ENCODE measurements around the gene LLCFC1. TPM values are rescaled to one million over a fixed set of nuclear protein-coding genes. Genes with fewer than 3 reads are reported as not detected.

Gene LLCFC1
- total and polyA plus RNA-seq, 2 experiments from 2014 or later, result not detected

- Histone ChIP-seq H3K27me3 (no peaks in the 10 kb centered on the region), H3K36me3 (no peaks in the 10 kb centered on the region), H3K27ac (no peak overlapping the region), H3K4me3 (no peak overlapping the region), H3K4me1 (ENCODE audit: low read depth) (no peaks in the 10 kb centered on the region), H3K9me3 (ENCODE audit: low read depth) (no peaks in the 10 kb centered on the region)
- no peak for DNase-seq (ENCODE audit: low read depth in 1 of 2, low spot score in 1 of 2)
- no peak for TF ChIP-seq CTCF (IDR thresholded peaks at IDR 0.05; ENCODE audit: low read depth, low read length)
Observed at GRCh38 chr7:142894112-142894984, 44.9 kb upstream of the LLCFC1 start.

- no peak for TF ChIP-seq CTCF (IDR thresholded peaks at IDR 0.05; ENCODE audit: low read depth, low read length)
- no peaks in the 10 kb centered on the region for H3K9me3 ChIP-seq (ENCODE audit: low read depth)
- H3K27ac ChIP-seq, result no peak overlapping the region
- H3K36me3 ChIP-seq, result no peaks in the 10 kb centered on the region
- no peaks in the 10 kb centered on the region for H3K4me1 ChIP-seq (ENCODE audit: low read depth)
- no peaks in the 10 kb centered on the region for H3K27me3 ChIP-seq
- no peak overlapping the region for H3K4me3 ChIP-seq
- no peak for DNase-seq (ENCODE audit: low read depth in 1 of 2, low spot score in 1 of 2)
Observed at GRCh38 chr7:142894985-142895593, 44.2 kb upstream of the LLCFC1 start.

GRCh38 chr7:142896151-142896550, 43.1 kb upstream of the LLCFC1 start:
- Histone ChIP-seq H3K4me1 (ENCODE audit: low read depth) (no peaks in the 10 kb centered on the region), H3K36me3 (no peaks in the 10 kb centered on the region), H3K9me3 (ENCODE audit: low read depth) (no peaks in the 10 kb centered on the region), H3K27ac (no peak overlapping the region), H3K4me3 (no peak overlapping the region), H3K27me3 (no peaks in the 10 kb centered on the region)
- TF ChIP-seq CTCF (IDR thresholded peaks at IDR 0.05; ENCODE audit: low read depth, low read length), result no peak
- no peak for DNase-seq (ENCODE audit: low read depth in 1 of 2, low spot score in 1 of 2)

- Histone ChIP-seq H3K9me3 (ENCODE audit: low read depth) (no peaks in the 10 kb centered on the region), H3K27me3 (no peaks in the 10 kb centered on the region), H3K36me3 (no peaks in the 10 kb centered on the region), H3K4me3 (no peak overlapping the region), H3K4me1 (ENCODE audit: low read depth) (no peaks in the 10 kb centered on the region), H3K27ac (no peak overlapping the region)
- no peak for TF ChIP-seq CTCF (IDR thresholded peaks at IDR 0.05; ENCODE audit: low read depth, low read length)
- DNase-seq (ENCODE audit: low read depth in 1 of 2, low spot score in 1 of 2), result no peak
Observed at GRCh38 chr7:142896741-142897379, 42.4 kb upstream of the LLCFC1 start.

DNA sequence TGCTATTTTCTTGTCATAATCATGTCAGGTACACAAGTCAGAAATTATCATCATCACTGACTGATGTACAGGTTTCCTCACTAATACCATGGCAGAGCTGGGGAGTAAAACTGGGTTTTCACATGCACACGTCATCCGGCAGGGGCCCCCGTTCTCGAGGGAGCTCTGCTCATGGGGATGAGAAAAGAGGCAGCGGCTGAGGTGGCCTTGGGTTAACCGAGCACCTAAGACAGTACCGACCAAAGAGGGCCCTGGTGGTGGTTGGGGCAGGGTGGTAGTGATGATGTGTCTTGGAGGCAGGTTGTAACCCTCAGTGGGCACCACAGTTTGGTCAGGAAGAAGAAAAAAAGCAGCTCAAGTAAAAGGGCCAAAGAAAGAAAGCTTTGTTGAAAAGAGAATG, 41.6 kb upstream of the LLCFC1 start:
- no peak overlapping the region for H3K27ac ChIP-seq
- DNase-seq (ENCODE audit: low read depth in 1 of 2, low spot score in 1 of 2), result no peak
- no peaks in the 10 kb centered on the region for H3K9me3 ChIP-seq (ENCODE audit: low read depth)
- H3K4me1 ChIP-seq (ENCODE audit: low read depth), result no peaks in the 10 kb centered on the region
- H3K4me3 ChIP-seq, result no peak overlapping the region
- H3K27me3 ChIP-seq, result no peaks in the 10 kb centered on the region
- no peak for TF ChIP-seq CTCF (IDR thresholded peaks at IDR 0.05; ENCODE audit: low read depth, low read length)
- H3K36me3 ChIP-seq, result no peaks in the 10 kb centered on the region
